Posterior vena cava (tissue), 2 donors: ENCODE measurements around the gene PRPS1. TPM values are rescaled to one million over a fixed set of nuclear protein-coding genes. Genes with fewer than 3 reads are reported as not detected.
"Not testable (repeated sequence)": the region's sequence is repeated elsewhere in the genome, so short reads cannot be mapped to it uniquely, and the experiment has no call there.

Experiments
- DNase-seq: peaks from one replicate; pipeline ENCODE4 v3.0.0-alpha.2; 2020; ENCODE audit warnings: low spot score
- intact Hi-C, 2 donors: fragments of 100-400 bp; cut with DNase I; formaldehyde crosslinking; loops; one replicate each; pipeline versions ENCODE4 v1.14.1 to v1.14.2; 2022 to 2023
- total RNA-seq, 2 donors: library from RNA; stranded (reverse); fragmentation: NEBNext Ultra II Directional; extraction: Animal tissue kit (Norgen Biotek cat#: 25700); gene quantifications; one replicate each; pipeline ENCODE4 v1.2.1, GENCODE V29; 2021
- donor health status: DM: yes; HTN: yes; CAD: no.
- donor health status: DM: yes; HTN: yes; CAD: no.

PRPS1 gene
- total RNA-seq, 2 donors from 2014 or later, result 30.2 to 32.7 TPM

GRCh38 chrX:107669885-107670628 lies 41.7 kb downstream of the PRPS1 start:
- DNase-seq, result no peak
- intact Hi-C loops, result loop anchor here (2.0 to 10.0 kb wide), 3 partner anchors 43 to 235 kb away; partner anchors contain the start of genes NCBP2L (in 1 of the 2) and TSC22D3 (in 1 of the 2)

- intact Hi-C loops, result loop anchor here in 1 of 2 donors (5.0 kb wide), 1 partner anchor 106 kb away; the partner anchor contains the start of genes NCBP2L and TSC22D3
- DNase-seq, result not testable (repeated sequence)
Observed at GRCh38 chrX:107671256-107671655, 42.9 kb downstream of the PRPS1 start.

GRCh38 chrX:107672955-107673378 lies 44.7 kb downstream of the PRPS1 start:
- DNase-seq, result peak; percentile 93
- intact Hi-C loops, result loop anchor here in 1 of 2 donors (5.0 kb wide), 1 partner anchor 104 kb away; the partner anchor contains the start of genes NCBP2L and TSC22D3

GRCh38 chrX:107673431-107673830 lies 45.1 kb downstream of the PRPS1 start:
- intact Hi-C loops, result loop anchor here in 1 of 2 donors (5.0 kb wide), 1 partner anchor 104 kb away; the partner anchor contains the start of genes NCBP2L and TSC22D3
- DNase-seq, result no peak

GRCh38 chrX:107673933-107674479 lies 45.7 kb downstream of the PRPS1 start:
- intact Hi-C loops, result loop anchor here in 1 of 2 donors (5.0 kb wide), 1 partner anchor 103 kb away; the partner anchor contains the start of genes NCBP2L and TSC22D3
- peak; percentile 95 for DNase-seq

GRCh38 chrX:107674480-107675364 lies 46.4 kb downstream of the PRPS1 start:
- DNase-seq, result peak; percentile 91
- intact Hi-C loops, result loop anchor here in 1 of 2 donors (5.0 kb wide), 2 partner anchors 38 to 103 kb away; partner anchors contain the start of genes NCBP2L and TSC22D3

- intact Hi-C loops, result loop anchor here in 1 of 2 donors (5.0 kb wide), 1 partner anchor 37 kb away; no protein-coding TSS in a partner anchor
- DNase-seq, result no peak
Observed at GRCh38 chrX:107675365-107675654, 47.0 kb downstream of the PRPS1 start.

GRCh38 chrX:107675823-107676555 lies 47.7 kb downstream of the PRPS1 start:
- intact Hi-C loops, result loop anchor here in 1 of 2 donors (5.0 kb wide), 1 partner anchor 36 kb away; no protein-coding TSS in a partner anchor
- peak; percentile 58 for DNase-seq

- intact Hi-C loops, result loop anchor here in 1 of 2 donors (5.0 kb wide), 1 partner anchor 36 kb away; no protein-coding TSS in a partner anchor
Observed at GRCh38 chrX:107676559-107677378, 48.5 kb downstream of the PRPS1 start.

GRCh38 chrX:107677501-107677901 lies 49.2 kb downstream of the PRPS1 start:
- DNase-seq, result no peak
- intact Hi-C loops, result loop anchor here in 1 of 2 donors (5.0 kb wide), 1 partner anchor 35 kb away; no protein-coding TSS in a partner anchor

More at GRCh38 chrX:107676559-107677378, 48.5 kb downstream of the PRPS1 start:
- peak; percentile 97 for DNase-seq

- intact Hi-C loops, result loop anchor here in 1 of 2 donors (5.0 kb wide), 1 partner anchor 34 kb away; no protein-coding TSS in a partner anchor
- no peak for DNase-seq
Observed at GRCh38 chrX:107677909-107678308, 49.6 kb downstream of the PRPS1 start.

- peak; percentile 94 for DNase-seq
- intact Hi-C loops, result loop anchor here in 1 of 2 donors (5.0 kb wide), 1 partner anchor 33 kb away; no protein-coding TSS in a partner anchor
Observed at GRCh38 chrX:107678957-107679740, 50.8 kb downstream of the PRPS1 start.

GRCh38 chrX:107682256-107682655 lies 53.9 kb downstream of the PRPS1 start:
- intact Hi-C loops, result no loop called here
- no peak for DNase-seq

GRCh38 chrX:107683124-107683895 lies 55.0 kb downstream of the PRPS1 start:
- DNase-seq, result no peak
- intact Hi-C loops, result no loop called here

GRCh38 chrX:107683931-107684330 lies 55.6 kb downstream of the PRPS1 start:
- no peak for DNase-seq
- intact Hi-C loops, result no loop called here

GRCh38 chrX:107684956-107685385 lies 56.7 kb downstream of the PRPS1 start:
- intact Hi-C loops, result no loop called here
- peak; percentile 90 for DNase-seq
